K562 (cell line): ENCODE measurements around the gene TRDN. TPM values are rescaled to one million over a fixed set of nuclear protein-coding genes. Genes with fewer than 3 reads are reported as not detected.
A peak's percentile ranks its signal among the peaks of the same experiment; 100 is the strongest.

ENCODE experiments used
- ATF7 ChIP-seq: fragments of 450-650 bp; IDR thresholded peaks from 2 replicates; pipeline ENCODE4 v1.7.1; 2014; ENCODE audit warnings: mild to moderate bottlenecking, moderate library complexity
- BACH1 ChIP-seq: fragments of 200-800 bp; sonication (Bioruptor generic); IDR thresholded peaks from 2 replicates; pipeline ENCODE4 v1.6.1; 2016; ENCODE audit warnings: missing genetic modification characterization, missing compliant biosample characterization
- C11orf30 ChIP-seq: fragments of 450-650 bp; IDR thresholded peaks from 2 replicates; pipeline ENCODE4 v1.6.1; 2016; ENCODE audit warnings: low read depth, mild to moderate bottlenecking
- CBFA2T3 ChIP-seq: fragments of 450-650 bp; IDR thresholded peaks from 2 replicates; pipeline ENCODE4 v1.6.1; 2017
- CXXC5 ChIP-seq: fragments of 250-450 bp; sonication (Bioruptor Pico); IDR thresholded peaks from 2 replicates; pipeline ENCODE4 v1.8.0; 2022; ENCODE audit warnings: inconsistent platforms, mild to moderate bottlenecking, moderate library complexity
- JUND ChIP-seq, 2 experiments: IDR thresholded peaks; 2 replicates in 1 of 2; 3 replicates in 1 of 2; pipeline ENCODE4 v1.6.1; 2011; ENCODE audit warnings: borderline replicate concordance in 2 of 2, low read depth in 2 of 2, low read length in 2 of 2, improper control_type of control experiment in 1 of 2, missing biosample characterization in 1 of 2, missing genetic modification characterization in 1 of 2, missing genetic modification reagents in 1 of 2
- KAT8 ChIP-seq: fragments of 450-650 bp; IDR thresholded peaks from 2 replicates; pipeline ENCODE4 v1.6.1; 2016; ENCODE audit warnings: low read depth, mild to moderate bottlenecking
- MAFK ChIP-seq: IDR thresholded peaks from 2 replicates; pipeline ENCODE4 v1.6.1; 2011; ENCODE audit warnings: low read length, improper control_type of control experiment
- NFE2 ChIP-seq: IDR thresholded peaks from 2 replicates; pipeline ENCODE4 v1.6.1; 2014; ENCODE audit warnings: antibody characterized with exemption, low read depth
- NFXL1 ChIP-seq: fragments of 450-650 bp; formaldehyde crosslinking; IDR thresholded peaks from 2 replicates; pipeline ENCODE4 v1.4.0; 2021; ENCODE audit warnings: mild to moderate bottlenecking
- POU5F1 ChIP-seq: fragments of 150-350 bp; IDR thresholded peaks from 2 replicates; pipeline ENCODE4 v1.6.1; 2014; ENCODE audit warnings: borderline replicate concordance, low read length, low read depth, mild to moderate bottlenecking; ENCODE audit not compliant: partially characterized antibody
- SMARCA4 ChIP-seq: fragments of 450-650 bp; IDR thresholded peaks from 2 replicates; pipeline ENCODE4 v1.6.1; 2016
- SMARCE1 ChIP-seq: fragments of 450-650 bp; IDR thresholded peaks from 2 replicates; pipeline ENCODE4 v1.7.1; 2016; ENCODE audit warnings: mild to moderate bottlenecking
- SOX6 ChIP-seq: fragments of 450-650 bp; IDR thresholded peaks from 2 replicates; pipeline ENCODE4 v1.6.1; 2014; ENCODE audit warnings: mild to moderate bottlenecking
- TAL1 ChIP-seq: fragments of 450-650 bp; IDR thresholded peaks from 2 replicates; pipeline ENCODE4 v1.6.1; 2016; ENCODE audit warnings: mild to moderate bottlenecking
- ZBTB1 ChIP-seq: sonication (generic); formaldehyde crosslinking; IDR thresholded peaks from 2 replicates; pipeline ENCODE4 v1.8.1; 2023; ENCODE audit warnings: missing genetic modification reagents, low read depth, mild to moderate bottlenecking, borderline replicate concordance
- ZNF134 ChIP-seq: fragments of 250-450 bp; sonication (Bioruptor Pico); conservative IDR thresholded peaks from 2 replicates; pipeline ENCODE4 v1.4.0; 2020
- ZNF253 ChIP-seq: fragments of 250-450 bp; sonication (Bioruptor Pico); conservative IDR thresholded peaks from 2 replicates; pipeline ENCODE4 v1.6.1; 2021; ENCODE audit warnings: mild to moderate bottlenecking
- polyA plus RNA-seq, 8 experiments: library from polyadenylated mRNA; depleted of rRNA in 4 of 8; stranded (reverse) in 5 of 8; unstranded in 3 of 8; fragments of >200 nt; fragmentation: Nextera tagmentation in 2 of 8; fragmentation: Illumina TruSeq in 1 of 8; extraction: Ambion mirVana in 2 of 8; extraction: Trizol in 1 of 8; gene quantifications; 2 replicates each; pipeline versions ENCODE4 v1.2.1 to v1.2.3, GENCODE V29; 2011 to 2014; ENCODE audit warnings: inconsistent platforms in 1 of 8, missing spikeins in 1 of 8
- total RNA-seq, 7 experiments: library from RNA; depleted of rRNA in 6 of 7; stranded (reverse); fragments of >200 nt in 6 of 7; fragmentation: Illumina TruSeq in 2 of 7; extraction: Trizol in 2 of 7; gene quantifications; 2 replicates each; pipeline versions ENCODE4 v1.2.1 to v1.2.3, GENCODE V29; 2011 to 2021; ENCODE audit warnings: low replicate concordance in 1 of 7
- TF ChIP-seq, protein P1 (sequence below), 2 experiments: fragments of 450-650 bp; IDR thresholded peaks; 2 replicates each; pipeline ENCODE4 v1.6.1; 2016
- TF ChIP-seq, protein P2 (sequence below), 2 experiments: fragments of 450-650 bp; conservative IDR thresholded peaks; 2 replicates each; pipeline ENCODE4 v1.6.1; 2017; ENCODE audit warnings: mild to moderate bottlenecking in 2 of 2, moderate library complexity in 2 of 2
- TF ChIP-seq, protein P3 (sequence below), 2 experiments: IDR thresholded peaks in 1 of 2; conservative IDR thresholded peaks in 1 of 2; 2 replicates each; pipeline ENCODE4 v1.6.1; 2016; ENCODE audit warnings: low read depth in 2 of 2, mild to moderate bottlenecking in 1 of 2, missing compliant biosample characterization in 1 of 2, missing genetic modification characterization in 1 of 2, moderate library complexity in 1 of 2
- TF ChIP-seq, protein P4 (sequence below): fragments of 450-650 bp; IDR thresholded peaks from 2 replicates; pipeline ENCODE4 v1.6.1; 2017; ENCODE audit warnings: mild to moderate bottlenecking, moderate library complexity

The TRDN gene
- total and polyA plus RNA-seq, 9 of the 15 experiments (the other 6 are each of a cell fraction or from before 2014, with no cell fraction given): 0.05 to 0.50 (median 0.16) TPM

DNA sequence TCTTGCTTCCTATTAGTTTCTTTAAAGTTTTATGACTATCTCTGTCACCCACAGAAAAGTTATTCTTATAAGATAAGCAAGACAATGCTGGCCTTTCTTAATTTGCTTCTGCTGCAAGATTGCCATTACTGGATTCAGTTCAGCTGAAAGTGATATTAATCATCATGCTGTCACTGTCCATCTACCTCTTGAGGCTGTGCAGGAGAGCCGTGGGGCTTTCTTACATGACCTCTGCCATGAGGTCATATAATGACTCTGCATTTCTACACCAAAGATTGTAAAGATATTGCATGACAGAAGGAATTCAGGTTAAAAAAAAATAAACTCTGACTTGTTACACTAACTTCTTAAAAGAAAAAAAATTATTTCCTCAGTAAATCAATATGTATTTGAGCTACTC, 106.9 kb downstream of the TRDN start (continued):
- TF ChIP-seq, protein P1, sequence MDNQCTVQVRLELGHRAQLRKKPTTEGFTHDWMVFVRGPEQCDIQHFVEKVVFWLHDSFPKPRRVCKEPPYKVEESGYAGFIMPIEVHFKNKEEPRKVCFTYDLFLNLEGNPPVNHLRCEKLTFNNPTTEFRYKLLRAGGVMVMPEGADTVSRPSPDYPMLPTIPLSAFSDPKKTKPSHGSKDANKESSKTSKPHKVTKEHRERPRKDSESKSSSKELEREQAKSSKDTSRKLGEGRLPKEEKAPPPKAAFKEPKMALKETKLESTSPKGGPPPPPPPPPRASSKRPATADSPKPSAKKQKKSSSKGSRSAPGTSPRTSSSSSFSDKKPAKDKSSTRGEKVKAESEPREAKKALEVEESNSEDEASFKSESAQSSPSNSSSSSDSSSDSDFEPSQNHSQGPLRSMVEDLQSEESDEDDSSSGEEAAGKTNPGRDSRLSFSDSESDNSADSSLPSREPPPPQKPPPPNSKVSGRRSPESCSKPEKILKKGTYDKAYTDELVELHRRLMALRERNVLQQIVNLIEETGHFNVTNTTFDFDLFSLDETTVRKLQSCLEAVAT (IDR thresholded peaks at IDR 0.05): no peak
- TF ChIP-seq, protein P2, sequence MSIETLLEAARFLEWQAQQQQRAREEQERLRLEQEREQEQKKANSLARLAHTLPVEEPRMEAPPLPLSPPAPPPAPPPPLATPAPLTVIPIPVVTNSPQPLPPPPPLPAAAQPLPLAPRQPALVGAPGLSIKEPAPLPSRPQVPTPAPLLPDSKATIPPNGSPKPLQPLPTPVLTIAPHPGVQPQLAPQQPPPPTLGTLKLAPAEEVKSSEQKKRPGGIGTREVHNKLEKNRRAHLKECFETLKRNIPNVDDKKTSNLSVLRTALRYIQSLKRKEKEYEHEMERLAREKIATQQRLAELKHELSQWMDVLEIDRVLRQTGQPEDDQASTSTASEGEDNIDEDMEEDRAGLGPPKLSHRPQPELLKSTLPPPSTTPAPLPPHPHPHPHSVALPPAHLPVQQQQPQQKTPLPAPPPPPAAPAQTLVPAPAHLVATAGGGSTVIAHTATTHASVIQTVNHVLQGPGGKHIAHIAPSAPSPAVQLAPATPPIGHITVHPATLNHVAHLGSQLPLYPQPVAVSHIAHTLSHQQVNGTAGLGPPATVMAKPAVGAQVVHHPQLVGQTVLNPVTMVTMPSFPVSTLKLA (conservative IDR thresholded peaks at IDR 0.05): no peak
- TF ChIP-seq ATF7 (peak; percentile 77), ZNF253 (CRISPR knock-in tag) (no peak), SMARCA4 (peak; percentile 45; the same call in 1 of the 2 replicates), ZBTB1 (CRISPR knock-in tag) (no peak), TAL1 (no peak), NFXL1 (CRISPR knock-in tag) (no peak), C11orf30 (peak; percentile 71), MAFK (peak; percentile 65; the same call in 1 of the 2 replicates), POU5F1 (no peak), SMARCE1 (0 out of 2 replicates have a peak, but pooled peaks have one; percentile 18), SOX6 (peak; percentile 77), CXXC5 (CRISPR knock-in tag) (no peak), BACH1 (tag) (peak; percentile 89), KAT8 (no peak), ZNF134 (CRISPR knock-in tag) (no peak), CBFA2T3 (peak; percentile 44), JUND (IDR thresholded peaks at IDR 0.05; ENCODE audit: borderline replicate concordance, low read depth, low read length) (peak; percentile 57; the same call in 1 of the 2 replicates), JUND (tag; IDR thresholded peaks at IDR 0.05; ENCODE audit: borderline replicate concordance, low read depth, low read length) (peak; percentile 68; the same call in 1 of the 3 replicates), NFE2 (peak; percentile 90)
- TF ChIP-seq, protein P3, sequence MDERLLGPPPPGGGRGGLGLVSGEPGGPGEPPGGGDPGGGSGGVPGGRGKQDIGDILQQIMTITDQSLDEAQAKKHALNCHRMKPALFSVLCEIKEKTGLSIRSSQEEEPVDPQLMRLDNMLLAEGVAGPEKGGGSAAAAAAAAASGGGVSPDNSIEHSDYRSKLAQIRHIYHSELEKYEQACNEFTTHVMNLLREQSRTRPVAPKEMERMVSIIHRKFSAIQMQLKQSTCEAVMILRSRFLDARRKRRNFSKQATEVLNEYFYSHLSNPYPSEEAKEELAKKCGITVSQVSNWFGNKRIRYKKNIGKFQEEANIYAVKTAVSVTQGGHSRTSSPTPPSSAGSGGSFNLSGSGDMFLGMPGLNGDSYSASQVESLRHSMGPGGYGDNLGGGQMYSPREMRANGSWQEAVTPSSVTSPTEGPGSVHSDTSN (CRISPR knock-in tag; IDR thresholded peaks at IDR 0.05; ENCODE audit: low read depth): peak; percentile 63
- TF ChIP-seq, protein P3 (tag; conservative IDR thresholded peaks at IDR 0.05; ENCODE audit: low read depth): peak; percentile 97
- TF ChIP-seq, protein P4, sequence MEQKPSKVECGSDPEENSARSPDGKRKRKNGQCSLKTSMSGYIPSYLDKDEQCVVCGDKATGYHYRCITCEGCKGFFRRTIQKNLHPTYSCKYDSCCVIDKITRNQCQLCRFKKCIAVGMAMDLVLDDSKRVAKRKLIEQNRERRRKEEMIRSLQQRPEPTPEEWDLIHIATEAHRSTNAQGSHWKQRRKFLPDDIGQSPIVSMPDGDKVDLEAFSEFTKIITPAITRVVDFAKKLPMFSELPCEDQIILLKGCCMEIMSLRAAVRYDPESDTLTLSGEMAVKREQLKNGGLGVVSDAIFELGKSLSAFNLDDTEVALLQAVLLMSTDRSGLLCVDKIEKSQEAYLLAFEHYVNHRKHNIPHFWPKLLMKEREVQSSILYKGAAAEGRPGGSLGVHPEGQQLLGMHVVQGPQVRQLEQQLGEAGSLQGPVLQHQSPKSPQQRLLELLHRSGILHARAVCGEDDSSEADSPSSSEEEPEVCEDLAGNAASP: no peak
